ENCODE results near the gene OLIG2. TPM values are rescaled to one million over a fixed set of nuclear protein-coding genes. Genes with fewer than 3 reads are reported as not detected.

OLIG2 gene
- total RNA-seq, 4 donors from 2014 or later: not detected

GRCh38 chr21:33019885-33020557 is 5.7 kb upstream of the OLIG2 start:
- no peak for TF ChIP-seq CTCF (IDR thresholded peaks at IDR 0.05)
- DNase-seq (ENCODE audit: low spot score): no peak
- ATAC-seq (ENCODE audit: low FRiP score): no peak

- no peak for ATAC-seq (ENCODE audit: low FRiP score)
- DNase-seq (ENCODE audit: low spot score): no peak
- TF ChIP-seq CTCF (IDR thresholded peaks at IDR 0.05): no peak
These were observed 5.1 kb upstream of the OLIG2 start for GRCh38 chr21:33020558-33021100.

DNA sequence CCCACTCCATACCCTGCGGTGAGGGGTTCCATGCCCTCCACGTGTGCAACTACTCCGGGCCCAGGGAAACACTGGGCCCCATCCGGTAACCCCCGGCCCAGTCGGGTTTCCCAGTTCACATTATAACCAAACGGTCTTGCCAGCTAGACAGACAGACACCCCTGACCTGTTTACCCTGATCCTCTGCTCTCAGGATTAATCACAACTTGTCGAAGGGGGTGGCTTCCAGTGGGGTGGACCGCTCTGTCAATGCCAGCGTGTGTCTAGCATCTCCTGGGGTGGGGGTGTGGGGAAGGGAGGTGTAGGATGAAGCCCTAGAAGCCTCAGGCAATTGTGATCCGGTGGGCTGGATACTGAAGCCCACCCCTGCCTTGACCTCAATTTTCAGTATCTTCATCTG is 4.6 kb upstream of the OLIG2 start:
- DNase-seq (ENCODE audit: low spot score): no peak
- TF ChIP-seq CTCF (IDR thresholded peaks at IDR 0.05): no peak
- no peak for ATAC-seq (ENCODE audit: low FRiP score)

- ATAC-seq (ENCODE audit: low FRiP score) (no peak), DNase-seq (ENCODE audit: low spot score) (no peak)
- no peak for TF ChIP-seq CTCF (IDR thresholded peaks at IDR 0.05)
These were observed 4.1 kb upstream of the OLIG2 start for GRCh38 chr21:33021667-33022066.

GRCh38 chr21:33022489-33022827 is 3.3 kb upstream of the OLIG2 start:
- no peak for DNase-seq (ENCODE audit: low spot score)
- no peak for TF ChIP-seq CTCF (IDR thresholded peaks at IDR 0.05)
- ATAC-seq (ENCODE audit: low FRiP score): no peak

GRCh38 chr21:33022828-33023573 is 2.7 kb upstream of the OLIG2 start:
- no peak for DNase-seq (ENCODE audit: low spot score)
- TF ChIP-seq CTCF (IDR thresholded peaks at IDR 0.05): no peak
- no peak for ATAC-seq (ENCODE audit: low FRiP score)
